Loucy (cell line): ENCODE data around the gene CTBP2.

ENCODE experiments used
- H2AFZ ChIP-seq: fragments of 200-600 bp; sonication (generic); 2 replicates; pipeline ENCODE4 v1.6.0; 2016; ENCODE audit warnings: antibody characterized with exemption, mild to moderate bottlenecking, low read length, moderate library complexity
- H3F3A ChIP-seq: fragments of 200-600 bp; 2 replicates; pipeline ENCODE4 v1.6.0; 2016; ENCODE audit warnings: antibody characterized with exemption, low read depth, mild to moderate bottlenecking
- H3K27me3 ChIP-seq: fragments of 200-600 bp; sonication (generic); 2 replicates; pipeline ENCODE4 v1.6.1; 2014; ENCODE audit warnings: low read length, mild to moderate bottlenecking; ENCODE audit not compliant: insufficient read depth, poor library complexity, severe bottlenecking
- H3K36me3 ChIP-seq: fragments of 200-600 bp; sonication (generic); 2 replicates; pipeline ENCODE4 v1.6.1; 2016; ENCODE audit warnings: low read length; ENCODE audit not compliant: insufficient read depth
- H3K4me1 ChIP-seq: fragments of 200-600 bp; sonication (generic); 2 replicates; pipeline ENCODE4 v1.5.1; 2014; ENCODE audit warnings: low read length, mild to moderate bottlenecking; ENCODE audit not compliant: insufficient read depth, poor library complexity, severe bottlenecking
- H3K4me2 ChIP-seq: fragments of 200-600 bp; sonication (generic); 2 replicates; pipeline ENCODE4 v1.6.0; 2014; ENCODE audit warnings: antibody characterized with exemption, low read length, low read depth, mild to moderate bottlenecking; ENCODE audit not compliant: poor library complexity, severe bottlenecking
- H3K4me3 ChIP-seq: fragments of 200-600 bp; sonication (generic); 2 replicates; pipeline ENCODE4 v1.5.1; 2014; ENCODE audit warnings: low read length, mild to moderate bottlenecking, mixed read lengths; ENCODE audit not compliant: poor library complexity, severe bottlenecking
- H3K79me2 ChIP-seq: fragments of 200-600 bp; sonication (generic); 2 replicates; pipeline ENCODE4 v1.6.1; 2014; ENCODE audit warnings: low read length; ENCODE audit not compliant: insufficient read depth
- H3K9ac ChIP-seq: fragments of 200-600 bp; sonication (generic); 2 replicates; pipeline ENCODE4 v1.6.0; 2014; ENCODE audit warnings: mild to moderate bottlenecking, low read depth, low read length, moderate library complexity; ENCODE audit not compliant: poor library complexity, severe bottlenecking
- H3K9me2 ChIP-seq: fragments of 200-600 bp; sonication (generic); replicated peaks from 2 replicates; pipeline ENCODE4 v1.6.1; 2016; ENCODE audit warnings: low read depth, low read length, mixed read lengths
- H3K9me3 ChIP-seq: fragments of 200-600 bp; sonication (generic); 2 replicates; pipeline ENCODE4 v1.6.1; 2014; ENCODE audit warnings: mild to moderate bottlenecking, antibody characterized with exemption, low read length, low read depth; ENCODE audit not compliant: insufficient read depth
- H4K20me1 ChIP-seq: fragments of 200-600 bp; sonication (generic); 2 replicates; pipeline ENCODE4 v1.6.0; 2014; ENCODE audit warnings: antibody characterized with exemption, low read length, mild to moderate bottlenecking; ENCODE audit not compliant: insufficient read depth, poor library complexity, severe bottlenecking
- CTCF ChIP-seq: fragments of 200-600 bp; sonication (generic); conservative IDR thresholded peaks from 2 replicates; pipeline ENCODE4 v1.5.1; 2014; ENCODE audit warnings: mild to moderate bottlenecking, antibody characterized with exemption, low read length
- EZH2phosphoT487 ChIP-seq: fragments of 200-600 bp; IDR thresholded peaks from 2 replicates; pipeline ENCODE4 v1.6.1; 2018; ENCODE audit warnings: antibody characterized with exemption, mild to moderate bottlenecking, moderate library complexity, borderline replicate concordance

Gene CTBP2

GRCh38 chr10:125030567-125031197, 129.7 kb downstream of the CTBP2 start:
- no peaks in the 10 kb centered on the region for H3K9me3 ChIP-seq
- H3K79me2 ChIP-seq, result no peaks in the 10 kb centered on the region
- H3K9me2 ChIP-seq, result no peaks in the 10 kb centered on the region
- no peak overlapping the region for H3K9ac ChIP-seq
- no peak overlapping the region for H2AFZ ChIP-seq
- no peaks in the 10 kb centered on the region for H4K20me1 ChIP-seq
- TF ChIP-seq CTCF (no peak), EZH2phosphoT487 (no peak)
- H3K36me3 ChIP-seq, result no peaks in the 10 kb centered on the region
- no peak overlapping the region for H3K4me3 ChIP-seq
- H3K4me1 ChIP-seq, result no peaks in the 10 kb centered on the region
- no peaks in the 10 kb centered on the region for H3K27me3 ChIP-seq
- H3K4me2 ChIP-seq, result no peak overlapping the region
- H3F3A ChIP-seq, result no peaks in the 10 kb centered on the region

GRCh38 chr10:125029584-125030242, 130.7 kb downstream of the CTBP2 start:
- Histone ChIP-seq H3K9me2 (no peaks in the 10 kb centered on the region), H4K20me1 (no peaks in the 10 kb centered on the region), H3K27me3 (no peaks in the 10 kb centered on the region), H3F3A (no peaks in the 10 kb centered on the region), H3K4me3 (no peak overlapping the region), H3K79me2 (no peaks in the 10 kb centered on the region), H3K4me1 (no peaks in the 10 kb centered on the region), H3K4me2 (no peak overlapping the region), H3K9me3 (no peaks in the 10 kb centered on the region), H3K9ac (no peak overlapping the region), H2AFZ (no peak overlapping the region), H3K36me3 (no peaks in the 10 kb centered on the region)
- no peak for TF ChIP-seq CTCF
- no peak for TF ChIP-seq EZH2phosphoT487

GRCh38 chr10:125027871-125028869, 132.2 kb downstream of the CTBP2 start:
- Histone ChIP-seq H3K4me1 (no peaks in the 10 kb centered on the region), H3K9ac (no peak overlapping the region)

More at GRCh38 chr10:125027871-125028869, 132.2 kb downstream of the CTBP2 start:
- Histone ChIP-seq H3K9me3 (no peaks in the 10 kb centered on the region), H2AFZ (no peak overlapping the region), H3K9me2 (no peaks in the 10 kb centered on the region), H3K79me2 (no peaks in the 10 kb centered on the region), H4K20me1 (no peaks in the 10 kb centered on the region), H3K27me3 (no peaks in the 10 kb centered on the region), H3K4me2 (no peak overlapping the region), H3K4me3 (no peak overlapping the region), H3K36me3 (no peaks in the 10 kb centered on the region), H3F3A (no peaks in the 10 kb centered on the region)
- TF ChIP-seq EZH2phosphoT487 (no peak), CTCF (no peak)
